HepG2 (cell line): ENCODE results near the gene CD151. TPM values are rescaled to one million over a fixed set of nuclear protein-coding genes. Genes with fewer than 3 reads are reported as not detected.

Experiments used
- AGO2 ChIP-seq: fragments of 200-400 bp; formaldehyde crosslinking; optimal IDR thresholded peaks from 2 replicates; pipeline ENCODE3; 2017; ENCODE audit warnings: mild to moderate bottlenecking, low read depth, low read length, moderate library complexity
- CREB1 ChIP-seq, 2 experiments: fragments of 450-650 bp in 1 of 2; IDR thresholded peaks; 2 replicates each; pipeline ENCODE4 v1.6.1; 2016 to 2017; ENCODE audit warnings: control low read depth in 1 of 2, mild to moderate bottlenecking in 1 of 2, missing compliant biosample characterization in 1 of 2, missing genetic modification characterization in 1 of 2
- CSRNP1 ChIP-seq: sonication (generic); formaldehyde crosslinking; IDR thresholded peaks from 2 replicates; pipeline ENCODE4 v1.8.1; 2023; ENCODE audit warnings: mild to moderate bottlenecking, missing genetic modification reagents
- DMTF1 ChIP-seq: sonication (generic); formaldehyde crosslinking; IDR thresholded peaks from 2 replicates; pipeline ENCODE4 v1.4.0; 2020; ENCODE audit warnings: mild to moderate bottlenecking, missing genetic modification reagents
- DRAP1 ChIP-seq: IDR thresholded peaks from 2 replicates; pipeline ENCODE4 v1.6.1; 2016; ENCODE audit warnings: missing genetic modification reagents, missing compliant biosample characterization
- HDAC6 ChIP-seq: fragments of 200-600 bp; sonication (generic); IDR thresholded peaks from 2 replicates; pipeline ENCODE4 v1.7.0; 2017; ENCODE audit warnings: mild to moderate bottlenecking, antibody characterized with exemption, low read length, low read depth
- MAX ChIP-seq: IDR thresholded peaks from 2 replicates; pipeline ENCODE4 v1.6.1; 2012; ENCODE audit warnings: inconsistent platforms
- PATZ1 ChIP-seq: sonication (generic); formaldehyde crosslinking; IDR thresholded peaks from 2 replicates; pipeline ENCODE4 v1.4.0; 2020; ENCODE audit warnings: missing genetic modification reagents
- PBX3 ChIP-seq: sonication (generic); formaldehyde crosslinking; IDR thresholded peaks from 2 replicates; pipeline ENCODE4 v1.8.1; 2023; ENCODE audit warnings: missing genetic modification reagents, inconsistent platforms, borderline replicate concordance
- POLR2G ChIP-seq: fragments of 200-400 bp; formaldehyde crosslinking; IDR thresholded peaks from 2 replicates; pipeline ENCODE4 v1.6.1; 2018; ENCODE audit warnings: mild to moderate bottlenecking, low read depth, low read length, moderate library complexity
- SMC3 ChIP-seq: IDR thresholded peaks from 2 replicates; pipeline ENCODE4 v1.6.1; 2011; ENCODE audit warnings: low read length, improper control_type of control experiment
- SOX5 ChIP-seq: IDR thresholded peaks from 2 replicates; pipeline ENCODE4 v1.6.1; 2016; ENCODE audit warnings: borderline replicate concordance
- SP140L ChIP-seq: sonication (generic); formaldehyde crosslinking; IDR thresholded peaks from 2 replicates; pipeline ENCODE4 v1.4.0; 2020; ENCODE audit warnings: missing genetic modification reagents, borderline replicate concordance
- TEF ChIP-seq: sonication (generic); formaldehyde crosslinking; IDR thresholded peaks from 2 replicates; pipeline ENCODE4 v1.5.0; 2020; ENCODE audit warnings: missing genetic modification reagents
- ZBTB42 ChIP-seq: sonication (generic); formaldehyde crosslinking; IDR thresholded peaks from 2 replicates; pipeline ENCODE4 v1.5.0; 2020; ENCODE audit warnings: mild to moderate bottlenecking, missing genetic modification reagents
- ZFP36L1 ChIP-seq: sonication (generic); formaldehyde crosslinking; IDR thresholded peaks from 2 replicates; pipeline ENCODE4 v1.8.0; 2022; ENCODE audit warnings: mild to moderate bottlenecking, missing genetic modification reagents, moderate library complexity
- ZNF17 ChIP-seq: sonication (generic); formaldehyde crosslinking; IDR thresholded peaks from 2 replicates; pipeline ENCODE4 v1.5.0; 2020; ENCODE audit warnings: mild to moderate bottlenecking, missing genetic modification reagents
- ZNF678 ChIP-seq: sonication (generic); formaldehyde crosslinking; IDR thresholded peaks from 2 replicates; pipeline ENCODE4 v1.4.0; 2020; ENCODE audit warnings: mild to moderate bottlenecking, missing genetic modification reagents
- ZNF747 ChIP-seq: sonication (generic); formaldehyde crosslinking; IDR thresholded peaks from 2 replicates; pipeline ENCODE4 v1.8.1; 2023; ENCODE audit warnings: missing genetic modification reagents, mild to moderate bottlenecking, borderline replicate concordance
- polyA plus RNA-seq, 8 experiments: library from polyadenylated mRNA; depleted of rRNA in 3 of 8; stranded (reverse) in 7 of 8; unstranded in 1 of 8; fragments of >200 nt; fragmentation: Illumina TruSeq in 4 of 8; extraction: Trizol in 4 of 8; gene quantifications; 2 replicates each; pipeline versions ENCODE4 v1.2.1 to v1.2.3, GENCODE V29; 2011 to 2016; ENCODE audit warnings: low read depth in 4 of 8, missing spikeins in 1 of 8, mixed read lengths in 1 of 8; ENCODE audit not compliant: insufficient read depth in 1 of 8
- total RNA-seq, 5 experiments: library from RNA; depleted of rRNA; stranded (reverse); fragments of >200 nt; fragmentation: Illumina TruSeq; extraction: Trizol; gene quantifications; 2 replicates each; pipeline ENCODE4 v1.2.3, GENCODE V29; 2016; ENCODE audit warnings: low read depth in 1 of 5

Gene CD151
- total and polyA plus RNA-seq, 2 of the 13 experiments (the other 11 are each of a cell fraction or from before 2014, with no cell fraction given): 125 to 197 TPM

- no peak for TF ChIP-seq PBX3 (CRISPR knock-in tag)
- no peak for TF ChIP-seq CREB1 (IDR thresholded peaks at IDR 0.05)
- TF ChIP-seq CREB1 (CRISPR knock-in tag; IDR thresholded peaks at IDR 0.05): no peak
- TF ChIP-seq TEF (CRISPR knock-in tag): no peak
- no peak for TF ChIP-seq SMC3
- peak; percentile 62 for TF ChIP-seq MAX
- TF ChIP-seq ZNF747 (CRISPR knock-in tag): no peak
- TF ChIP-seq ZFP36L1 (CRISPR knock-in tag): no peak
- no peak for TF ChIP-seq DRAP1 (CRISPR knock-in tag)
- TF ChIP-seq AGO2: no peak
- TF ChIP-seq ZNF678 (CRISPR knock-in tag): 0 out of 2 replicates have a peak, but pooled peaks have one; percentile 56
- no peak for TF ChIP-seq SP140L
- no peak for TF ChIP-seq HDAC6
- 0 out of 2 replicates have a peak, but pooled peaks have one; percentile 6 for TF ChIP-seq SOX5
- no peak for TF ChIP-seq DMTF1
- 0 out of 2 replicates have a peak, but pooled peaks have one; percentile 62 for TF ChIP-seq ZBTB42
- TF ChIP-seq POLR2G: 0 out of 2 replicates have a peak, but pooled peaks have one; percentile 14
- no peak; the same call in none of the 2 replicates for TF ChIP-seq PATZ1 (CRISPR knock-in tag)
- no peak; the same call in 1 of the 2 replicates for TF ChIP-seq CSRNP1
- TF ChIP-seq ZNF17 (CRISPR knock-in tag): no peak
Measured at GRCh38 chr11:797296-798092, 35.3 kb upstream of the CD151 start (continued).
